GM04504 (cell line): ENCODE measurements around the gene PPY.
"Not testable (repeated sequence)": the region's sequence is repeated elsewhere in the genome, so short reads cannot be mapped to it uniquely, and the experiment has no call there.

Experiments
- DNase-seq: peaks from one replicate; pipeline ENCODE4 v3.0.0-alpha.2; 2012; ENCODE audit warnings: low read depth

The PPY gene

GRCh38 chr17:43962479-43962878 lies 20.2 kb upstream of the PPY start:
- no peak for DNase-seq

GRCh38 chr17:43961954-43962353 lies 19.7 kb upstream of the PPY start:
- DNase-seq: no peak

- DNase-seq: not testable (repeated sequence)
Observed at GRCh38 chr17:43961292-43961691, 19.0 kb upstream of the PPY start.

- no peak for DNase-seq
Observed at GRCh38 chr17:43958748-43959352, 16.6 kb upstream of the PPY start.

- no peak for DNase-seq
Observed at GRCh38 chr17:43956222-43956621, 13.9 kb upstream of the PPY start.

GRCh38 chr17:43953746-43954145 lies 11.5 kb upstream of the PPY start, which contains the start of gene PYY:
Gene PYY (minus strand): TSS chr17:43953940. CDS start chr17:43953483, 457 bp downstream.
- no peak for DNase-seq

- DNase-seq: no peak
Observed at GRCh38 chr17:43952724-43953666, 10.7 kb upstream of the PPY start.

GRCh38 chr17:43952351-43952723 lies 10.1 kb upstream of the PPY start:
- no peak for DNase-seq

GRCh38 chr17:43951750-43952149 lies 9.5 kb upstream of the PPY start:
- no peak for DNase-seq

GRCh38 chr17:43950554-43950953 lies 8.3 kb upstream of the PPY start:
- DNase-seq: no peak

GRCh38 chr17:43949781-43950180 lies 7.5 kb upstream of the PPY start:
- DNase-seq: no peak

- DNase-seq: no peak
Observed at GRCh38 chr17:43946781-43947180, 4.5 kb upstream of the PPY start.

- DNase-seq: no peak
Observed at GRCh38 chr17:43945074-43945829, 3.0 kb upstream of the PPY start.

- no peak for DNase-seq
Observed at GRCh38 chr17:43940630-43941029, 1.6 kb downstream of the PPY start.

GRCh38 chr17:43939886-43940285 lies 2.4 kb downstream of the PPY start:
- DNase-seq: no peak

- not testable (repeated sequence) for DNase-seq
Observed at GRCh38 chr17:43939452-43939851, 2.8 kb downstream of the PPY start.

GRCh38 chr17:43938838-43939182 lies 3.5 kb downstream of the PPY start:
- DNase-seq: no peak

- DNase-seq: no peak
Observed at GRCh38 chr17:43936434-43936833, 5.8 kb downstream of the PPY start.

- no peak for DNase-seq
Observed at GRCh38 chr17:43935926-43936261, 6.4 kb downstream of the PPY start.

GRCh38 chr17:43935204-43935925 lies 6.9 kb downstream of the PPY start:
- no peak for DNase-seq

- DNase-seq: no peak
Observed at GRCh38 chr17:43932923-43933322, 9.4 kb downstream of the PPY start.

- no peak for DNase-seq
Observed at GRCh38 chr17:43932357-43932756, 9.9 kb downstream of the PPY start.
